Stimulated activated CD4-positive, alpha-beta T cell treated with anti-CD3 and anti-CD28 coated beads, TNF-alpha, amount 100 ng/mL, for 48 hours (primary cell): ENCODE measurements around the gene RNLS.
A peak's percentile ranks its signal among the peaks of the same experiment; 100 is the strongest.
"Not testable (repeated sequence)": the region's sequence is repeated elsewhere in the genome, so short reads cannot be mapped to it uniquely, and the experiment has no call there.

Experiments
- DNase-seq, 3 donors: peaks; one replicate each; pipeline ENCODE4 v3.0.0-alpha.2; 2020; ENCODE audit warnings: low read depth in 3 of 3

Gene RNLS

GRCh38 chr10:88388324-88388723 is 194.8 kb downstream of the RNLS start:
- DNase-seq, result no peak

- DNase-seq, result no peak
These were observed 196.0 kb downstream of the RNLS start for GRCh38 chr10:88386821-88387773.

GRCh38 chr10:88386204-88386788 is 196.8 kb downstream of the RNLS start:
- no peak for DNase-seq

DNA sequence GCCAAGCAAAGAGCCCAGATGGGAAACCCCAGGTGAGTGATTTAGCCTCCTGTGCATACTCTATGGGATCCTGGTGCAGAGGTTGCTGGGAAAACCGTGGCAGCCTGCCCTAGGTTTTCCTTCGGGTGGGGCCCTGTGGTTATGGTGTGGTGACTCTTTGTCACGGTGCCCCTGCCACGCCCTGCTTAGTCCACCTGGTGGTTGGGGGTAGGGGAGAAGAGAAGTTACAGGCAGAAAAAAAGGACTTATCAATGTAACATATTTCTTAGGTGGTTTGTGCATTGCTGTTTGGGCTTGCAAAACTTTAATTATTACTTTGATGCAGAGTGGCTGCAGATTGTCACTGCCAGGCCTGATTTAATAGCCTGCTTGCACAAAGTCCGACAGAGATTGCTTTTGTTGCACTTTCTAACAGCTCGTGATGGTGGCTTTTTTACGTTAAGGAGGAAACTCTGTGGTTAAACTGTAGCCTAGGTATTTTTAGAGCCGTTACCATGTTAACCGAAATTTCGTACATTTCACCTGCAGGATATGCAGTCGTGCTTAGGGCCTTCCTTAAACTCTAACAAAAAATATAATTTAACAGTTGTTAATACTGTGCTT is 197.4 kb downstream of the RNLS start:
- peak in 1 of 3 donors; percentile 14 for DNase-seq

DNA sequence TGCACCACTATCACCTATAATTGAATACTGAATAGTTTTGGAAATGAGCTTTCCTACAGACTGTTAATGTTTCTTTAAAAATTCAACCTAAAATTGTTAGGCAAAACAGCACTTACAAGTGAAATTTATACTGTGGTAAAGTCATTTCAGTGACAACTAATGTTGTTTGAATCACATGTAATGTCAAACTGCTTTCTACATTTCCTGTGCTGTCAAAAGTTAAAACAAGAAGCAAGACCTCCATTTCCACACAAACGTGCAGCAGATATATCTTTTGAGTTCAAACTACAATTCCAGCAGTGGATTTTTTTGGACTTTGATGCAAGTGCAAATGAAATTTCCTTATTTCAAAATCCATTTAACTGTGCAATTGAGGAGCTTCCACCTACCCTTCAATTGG is 199.8 kb downstream of the RNLS start:
- no peak for DNase-seq

DNA sequence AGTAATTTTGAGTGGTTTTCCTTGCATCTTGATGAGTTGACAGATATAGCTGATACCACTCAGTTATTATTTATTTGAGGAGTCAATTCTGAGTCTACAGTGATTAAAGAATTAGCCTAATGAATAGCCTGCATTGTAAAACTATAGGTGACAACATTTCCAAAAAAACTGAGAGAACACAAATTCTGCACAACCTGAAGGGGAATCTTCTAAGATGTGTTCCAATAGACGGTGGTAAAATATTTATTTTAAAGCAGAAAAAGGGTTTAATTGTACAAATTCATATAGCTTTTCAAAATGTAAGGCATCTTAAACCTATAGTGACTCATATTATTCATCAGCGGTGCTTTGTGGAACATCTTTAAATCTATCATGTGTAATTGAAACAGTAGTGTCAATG is 200.4 kb downstream of the RNLS start:
- no peak for DNase-seq

GRCh38 chr10:88379575-88379974 is 203.5 kb downstream of the RNLS start:
- DNase-seq, result no peak

DNA sequence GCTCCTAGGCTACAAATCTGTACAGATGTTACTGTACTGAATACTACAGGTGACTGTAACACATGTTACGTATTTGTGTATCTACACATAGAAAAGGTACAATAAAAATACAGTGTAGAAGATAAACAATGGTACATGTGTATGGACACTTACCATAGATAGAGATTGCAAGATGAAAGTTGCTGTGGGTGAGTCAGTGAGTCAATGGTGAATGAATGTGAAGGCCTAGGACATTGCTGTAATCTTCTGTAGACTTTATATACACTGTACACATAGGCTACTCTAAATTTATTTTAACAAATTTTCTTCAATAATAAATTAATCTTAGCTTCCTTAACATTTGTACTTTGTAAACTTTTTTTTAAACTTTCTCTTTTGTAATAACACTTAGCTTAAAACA is 205.6 kb downstream of the RNLS start:
- DNase-seq, result no peak

DNA sequence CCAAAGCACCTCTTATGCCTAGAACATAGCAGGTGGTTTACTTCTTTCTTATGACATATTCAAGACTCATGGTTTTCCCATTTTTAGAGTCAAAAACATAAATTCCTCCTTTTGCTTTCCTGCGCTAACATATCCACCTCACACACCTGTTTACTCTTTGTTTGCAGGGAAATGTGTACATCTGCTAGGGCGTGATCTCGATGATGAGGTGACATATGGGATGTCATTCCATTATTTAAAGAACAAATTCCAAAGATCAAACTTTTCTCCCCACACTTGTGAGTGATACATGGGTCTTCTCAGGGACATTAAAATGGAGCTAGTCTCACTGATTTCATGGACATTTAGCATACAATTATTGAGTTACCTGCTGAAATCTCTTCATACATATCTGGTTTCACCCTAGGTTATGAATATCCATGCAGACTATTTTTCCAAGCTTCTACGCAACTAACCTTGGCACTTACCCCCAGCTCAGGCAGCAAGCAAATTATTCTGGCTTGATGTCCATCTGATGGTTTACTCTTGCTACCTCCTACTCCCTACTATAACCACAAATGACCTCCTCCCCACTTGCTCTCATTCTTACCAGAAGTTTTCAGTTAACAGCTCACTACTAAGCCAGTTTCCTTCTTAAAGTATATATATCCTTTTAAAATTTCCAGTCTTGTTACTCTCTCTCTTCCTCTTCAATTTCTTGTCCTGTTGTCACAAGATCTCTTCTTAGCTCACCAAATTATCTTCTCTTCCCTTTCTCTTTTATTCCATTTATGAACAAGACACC is 208.5 kb downstream of the RNLS start:
- no peak for DNase-seq

GRCh38 chr10:88372881-88373592 is 210.1 kb downstream of the RNLS start:
- no peak for DNase-seq

DNA sequence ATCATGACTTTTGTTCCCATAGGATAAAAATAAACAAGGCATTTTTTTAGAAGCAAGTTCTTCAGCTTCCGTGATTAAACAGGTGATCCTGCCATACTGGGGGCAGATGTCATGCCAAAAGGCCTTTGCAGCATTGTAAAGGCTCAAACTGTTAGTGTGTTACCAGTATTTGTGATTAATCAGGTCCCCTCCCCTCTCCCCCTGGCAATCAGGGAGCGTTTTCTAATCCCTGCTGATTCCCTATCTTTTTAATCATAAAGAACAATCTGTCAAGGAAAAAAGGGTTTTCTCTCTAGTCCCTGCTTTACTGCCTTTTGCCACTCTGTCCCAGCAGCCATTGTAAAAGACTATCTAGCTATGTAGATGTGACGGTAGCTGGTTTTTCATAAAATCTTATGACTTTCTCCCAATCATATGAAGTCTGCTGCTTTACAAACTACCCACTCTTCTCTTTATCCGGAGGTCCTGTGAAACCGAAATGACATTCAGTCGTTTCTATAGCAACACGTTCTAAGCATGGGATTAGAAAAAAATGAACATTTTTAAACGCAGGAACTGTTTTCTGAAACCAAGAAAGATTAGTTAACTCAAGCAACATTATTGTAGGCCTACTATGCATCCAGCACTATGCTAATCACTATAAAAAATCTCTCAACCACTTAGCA is 210.9 kb downstream of the RNLS start:
- DNase-seq, result no peak

DNA sequence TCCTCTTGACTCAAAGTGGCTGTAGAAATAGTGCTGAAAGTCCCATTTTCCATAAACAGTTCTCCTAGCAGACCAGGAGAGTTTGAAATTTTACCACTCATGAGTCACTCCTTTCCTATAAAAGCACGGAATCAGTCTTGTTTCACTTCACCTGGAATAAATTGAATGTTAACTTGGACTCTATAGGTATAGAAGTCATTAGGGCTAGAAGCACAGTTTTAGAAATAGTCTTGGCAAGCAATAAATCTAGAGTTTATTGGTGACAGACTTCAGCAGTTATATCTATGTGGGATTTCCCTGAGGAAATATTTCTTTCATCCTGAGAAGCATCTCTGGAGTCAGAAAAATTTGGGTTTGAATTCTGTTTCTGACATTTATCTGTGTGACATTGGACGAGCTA is 212.4 kb downstream of the RNLS start:
- DNase-seq, result no peak

- DNase-seq, result no peak
These were observed 216.3 kb downstream of the RNLS start for GRCh38 chr10:88366772-88367171.

- no peak for DNase-seq
These were observed 220.9 kb downstream of the RNLS start for GRCh38 chr10:88361995-88362807.

GRCh38 chr10:88361494-88361893 is 221.6 kb downstream of the RNLS start:
- DNase-seq, result no peak

- DNase-seq, result not testable (repeated sequence)
These were observed 227.4 kb downstream of the RNLS start for GRCh38 chr10:88355750-88356149.

DNA sequence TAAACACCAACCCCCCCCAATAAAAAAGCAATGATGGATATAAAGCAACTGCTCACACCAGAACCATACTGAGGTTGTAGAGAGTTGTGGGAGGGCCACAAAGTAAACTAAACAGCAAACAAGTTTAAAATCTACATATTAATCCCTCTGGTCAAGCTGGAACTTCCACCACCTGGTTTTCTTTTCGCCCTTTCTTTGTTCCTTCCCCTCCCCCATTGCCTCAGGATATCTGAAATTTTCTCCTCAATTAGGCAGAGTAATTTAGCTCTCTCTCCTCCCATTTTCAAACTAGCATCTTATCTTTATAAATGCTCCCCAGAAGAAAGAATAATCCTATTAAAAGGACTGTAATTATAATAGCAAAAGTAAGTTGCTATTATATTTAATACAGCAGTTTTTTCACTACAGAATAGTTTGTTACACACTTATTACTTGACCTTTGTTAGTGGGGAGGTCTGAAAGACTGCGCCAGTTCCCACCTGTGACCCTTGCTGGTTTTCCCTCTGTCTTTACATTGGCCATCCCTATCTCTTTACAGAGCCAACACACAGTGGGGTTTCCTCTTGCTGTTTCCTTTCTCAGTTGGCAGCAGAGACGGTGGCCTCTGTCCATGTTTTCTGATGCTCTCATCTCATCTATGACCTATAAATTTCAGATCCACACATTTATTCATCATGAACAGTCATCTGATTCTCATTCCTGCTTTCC is 235.4 kb downstream of the RNLS start:
- no peak for DNase-seq

DNA sequence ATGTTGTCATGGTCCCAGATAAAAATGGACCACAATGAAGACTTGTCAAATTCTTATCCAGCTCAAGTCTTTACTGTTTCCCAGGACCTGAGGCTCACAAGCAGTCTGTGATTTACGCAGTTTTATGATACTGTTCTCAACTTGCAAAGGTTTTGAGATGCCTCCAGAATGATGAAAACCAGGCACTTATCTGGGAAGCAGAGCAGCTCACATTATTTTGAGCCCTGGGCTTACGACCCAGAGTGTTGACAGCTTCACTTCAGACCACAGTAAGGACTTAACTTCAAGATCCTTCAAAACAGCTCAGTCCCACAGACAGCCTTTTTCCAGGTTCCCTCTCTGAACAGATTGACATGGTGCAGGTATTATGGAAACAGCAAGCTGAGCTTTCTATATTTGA is 236.1 kb downstream of the RNLS start:
- DNase-seq, result no peak
